Neural crest cell (in vitro differentiated cells): ENCODE measurements around the gene NOTCH1. TPM values are rescaled to one million over a fixed set of nuclear protein-coding genes. Genes with fewer than 3 reads are reported as not detected.

Source experiments
- DNase-seq: peaks from one replicate; pipeline ENCODE4 v3.0.0; 2021; ENCODE audit warnings: low read depth, mixed read lengths, low spot score
- H3K27ac Mint-ChIP-seq: one replicate; pipeline ENCODE4 v1.8.0; 2021; ENCODE audit warnings: mild to moderate bottlenecking, mixed read lengths; ENCODE audit not compliant: unreplicated experiment
- H3K27me3 Mint-ChIP-seq: 2 replicates; pipeline ENCODE4 v1.8.0; 2021; ENCODE audit warnings: low read depth, mild to moderate bottlenecking, mixed read lengths
- H3K36me3 Mint-ChIP-seq: 2 replicates; pipeline ENCODE4 v1.8.0; 2021; ENCODE audit warnings: low read depth, mild to moderate bottlenecking, mixed read lengths
- H3K4me1 Mint-ChIP-seq: 2 replicates; pipeline ENCODE4 v1.8.0; 2021; ENCODE audit warnings: mixed read lengths
- H3K4me3 Mint-ChIP-seq: one replicate; pipeline ENCODE4 v1.8.0; 2021; ENCODE audit warnings: mild to moderate bottlenecking, mixed read lengths
- H3K9me3 Mint-ChIP-seq: 2 replicates; pipeline ENCODE4 v1.8.0; 2021; ENCODE audit warnings: mixed read lengths
- total RNA-seq: library from RNA; stranded (reverse); gene quantifications from 2 replicates; pipeline ENCODE4 v1.2.1, GENCODE V29; 2021
- TF ChIP-seq, protein P1 (sequence below): fragments of 200-600 bp; sonication (generic); conservative IDR thresholded peaks from 2 replicates; pipeline ENCODE4 v1.5.0; 2021; ENCODE audit warnings: antibody characterized with exemption, mild to moderate bottlenecking

NOTCH1 gene
- total RNA-seq, 1 donor from 2014 or later, result 99.7 TPM

DNA sequence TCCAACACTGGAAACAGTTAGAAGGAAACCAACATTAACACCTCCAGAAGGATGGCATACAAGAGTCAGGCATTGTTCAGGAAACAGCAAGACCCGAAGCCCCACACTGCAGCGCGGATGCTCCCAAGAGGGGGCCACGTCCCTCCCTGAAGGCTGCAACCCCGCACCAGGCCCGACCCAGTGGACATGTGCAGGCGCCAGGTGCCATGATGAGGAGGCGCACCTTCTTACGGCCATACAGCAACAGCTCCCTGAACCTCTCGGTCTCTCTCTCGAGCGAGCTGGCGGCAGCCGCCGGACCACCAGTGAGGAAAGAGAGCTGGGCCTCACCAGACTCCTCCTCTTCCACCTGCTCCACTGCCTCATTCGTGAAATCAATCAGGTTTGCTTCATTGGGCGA lies 83.2 kb downstream of the NOTCH1 start:
- H3K36me3 Mint-ChIP-seq, result peaks cover 14% of the 10 kb centered on the region
- no peak for DNase-seq
- no peaks in the 10 kb centered on the region for H3K27me3 Mint-ChIP-seq
- no peak overlapping the region for H3K4me3 Mint-ChIP-seq
- TF ChIP-seq, protein P1, sequence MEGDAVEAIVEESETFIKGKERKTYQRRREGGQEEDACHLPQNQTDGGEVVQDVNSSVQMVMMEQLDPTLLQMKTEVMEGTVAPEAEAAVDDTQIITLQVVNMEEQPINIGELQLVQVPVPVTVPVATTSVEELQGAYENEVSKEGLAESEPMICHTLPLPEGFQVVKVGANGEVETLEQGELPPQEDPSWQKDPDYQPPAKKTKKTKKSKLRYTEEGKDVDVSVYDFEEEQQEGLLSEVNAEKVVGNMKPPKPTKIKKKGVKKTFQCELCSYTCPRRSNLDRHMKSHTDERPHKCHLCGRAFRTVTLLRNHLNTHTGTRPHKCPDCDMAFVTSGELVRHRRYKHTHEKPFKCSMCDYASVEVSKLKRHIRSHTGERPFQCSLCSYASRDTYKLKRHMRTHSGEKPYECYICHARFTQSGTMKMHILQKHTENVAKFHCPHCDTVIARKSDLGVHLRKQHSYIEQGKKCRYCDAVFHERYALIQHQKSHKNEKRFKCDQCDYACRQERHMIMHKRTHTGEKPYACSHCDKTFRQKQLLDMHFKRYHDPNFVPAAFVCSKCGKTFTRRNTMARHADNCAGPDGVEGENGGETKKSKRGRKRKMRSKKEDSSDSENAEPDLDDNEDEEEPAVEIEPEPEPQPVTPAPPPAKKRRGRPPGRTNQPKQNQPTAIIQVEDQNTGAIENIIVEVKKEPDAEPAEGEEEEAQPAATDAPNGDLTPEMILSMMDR, result no peak
- H3K4me1 Mint-ChIP-seq, result no peaks in the 10 kb centered on the region
- H3K27ac Mint-ChIP-seq, result no peak overlapping the region
- no peaks in the 10 kb centered on the region for H3K9me3 Mint-ChIP-seq

DNA sequence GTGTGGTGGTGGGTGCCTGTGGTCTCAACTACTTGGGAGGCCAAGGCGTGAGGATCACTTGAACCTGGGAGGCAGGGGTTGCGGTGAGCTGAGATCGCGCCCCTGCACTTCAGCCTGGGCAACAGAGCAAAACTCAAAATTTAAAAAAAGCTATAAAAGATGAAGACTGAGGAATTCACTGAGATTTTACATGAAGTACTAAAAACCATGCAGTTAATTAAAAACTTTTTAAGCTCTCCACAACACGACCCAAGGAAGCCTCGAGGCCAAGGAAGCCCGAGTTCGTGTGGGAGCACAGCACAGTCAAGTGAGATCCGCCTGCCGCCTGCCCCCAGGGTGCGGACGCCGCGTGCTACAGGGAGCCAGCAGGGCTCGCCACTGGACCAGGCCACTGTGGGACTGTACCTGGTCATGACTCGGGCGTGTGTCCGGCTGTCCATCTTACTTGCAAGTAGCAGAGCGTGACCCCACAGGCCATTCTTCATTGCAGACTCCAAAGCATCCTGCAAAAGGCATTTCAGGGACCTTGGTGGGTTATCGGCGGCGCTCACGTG lies 85.0 kb downstream of the NOTCH1 start:
- Mint-ChIP-seq H3K27ac (no peak overlapping the region), H3K4me1 (no peaks in the 10 kb centered on the region), H3K9me3 (no peaks in the 10 kb centered on the region), H3K4me3 (no peak overlapping the region), H3K36me3 (peaks cover 11% of the 10 kb centered on the region), H3K27me3 (no peaks in the 10 kb centered on the region)
- TF ChIP-seq, protein P1, result no peak
- no peak for DNase-seq

DNA sequence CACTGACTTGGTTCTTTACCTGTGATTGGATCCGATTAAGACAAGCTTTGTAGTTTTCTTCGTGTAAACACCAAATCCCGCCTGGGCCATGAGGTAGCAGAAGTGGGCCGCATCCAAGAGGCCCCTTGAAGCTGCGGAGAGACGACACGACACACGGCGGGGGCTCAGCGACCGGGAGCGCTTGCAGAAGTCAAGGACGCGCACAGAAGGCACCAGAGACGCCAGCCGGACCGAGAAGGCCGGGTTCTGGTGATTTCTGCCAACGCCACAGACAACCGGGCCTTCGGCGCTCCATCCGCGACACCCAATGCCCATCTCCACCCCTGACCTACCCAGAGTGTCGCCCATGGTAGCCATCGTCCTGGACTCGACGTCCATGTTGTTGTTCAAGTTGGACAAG lies 86.4 kb downstream of the NOTCH1 start:
- no peak overlapping the region for H3K4me3 Mint-ChIP-seq
- H3K27ac Mint-ChIP-seq, result no peak overlapping the region
- peaks cover 8% of the 10 kb centered on the region for H3K36me3 Mint-ChIP-seq
- H3K9me3 Mint-ChIP-seq, result no peaks in the 10 kb centered on the region
- no peaks in the 10 kb centered on the region for H3K27me3 Mint-ChIP-seq
- TF ChIP-seq, protein P1, result no peak
- no peaks in the 10 kb centered on the region for H3K4me1 Mint-ChIP-seq
- DNase-seq, result no peak

- TF ChIP-seq, protein P1, result no peak
- DNase-seq, result no peak
- Mint-ChIP-seq H3K36me3 (peaks cover 12% of the 10 kb centered on the region), H3K27ac (no peak overlapping the region), H3K27me3 (no peaks in the 10 kb centered on the region), H3K9me3 (no peaks in the 10 kb centered on the region), H3K4me1 (no peaks in the 10 kb centered on the region), H3K4me3 (no peak overlapping the region)
These were observed 88.5 kb downstream of the NOTCH1 start for GRCh38 chr9:136457326-136457725.

DNA sequence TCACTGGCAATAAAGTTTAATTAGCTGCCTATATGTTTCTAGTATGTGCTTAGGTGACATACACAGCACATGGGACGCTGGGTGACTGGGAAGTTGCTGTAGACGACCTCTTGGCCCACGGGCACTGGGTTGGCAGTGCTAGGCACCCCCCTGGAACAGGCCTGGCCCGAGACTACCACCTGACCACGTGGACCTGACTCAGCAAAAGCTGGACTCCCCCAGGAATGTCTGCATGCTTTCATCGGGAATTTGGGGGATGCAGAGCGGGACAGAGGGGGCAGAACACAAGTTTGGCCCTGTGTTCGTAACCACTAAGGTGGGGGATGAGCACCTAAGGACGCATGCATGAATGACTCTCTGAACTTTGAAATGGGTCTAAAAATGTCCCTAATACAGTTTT lies 89.6 kb downstream of the NOTCH1 start:
- no peaks in the 10 kb centered on the region for H3K4me1 Mint-ChIP-seq
- H3K4me3 Mint-ChIP-seq, result no peak overlapping the region
- H3K27me3 Mint-ChIP-seq, result no peaks in the 10 kb centered on the region
- TF ChIP-seq, protein P1, result no peak
- H3K36me3 Mint-ChIP-seq, result peaks cover 14% of the 10 kb centered on the region
- H3K27ac Mint-ChIP-seq, result no peak overlapping the region
- H3K9me3 Mint-ChIP-seq, result no peaks in the 10 kb centered on the region
- no peak for DNase-seq
